Hematopoietic multipotent progenitor cell (in vitro differentiated cells): Measurements from ENCODE around the gene ANKRD61. TPM values are rescaled to one million over a fixed set of nuclear protein-coding genes. Genes with fewer than 3 reads are reported as not detected.
"Not testable (repeated sequence)": the region's sequence is repeated elsewhere in the genome, so short reads cannot be mapped to it uniquely, and the experiment has no call there.

Experiments
- DNase-seq, 3 donors: peaks; one replicate each; pipeline ENCODE4 v3.0.0-alpha.2; 2011 to 2015; ENCODE audit warnings: low read depth in 2 of 3, low spot score in 2 of 3
- total RNA-seq: library from RNA; depleted of rRNA; stranded (reverse); fragments of >200 nt; gene quantifications from one replicate; pipeline ENCODE4 v1.2.3, GENCODE V29; 2012

The ANKRD61 gene
- under 0.01 TPM for total RNA-seq

DNA sequence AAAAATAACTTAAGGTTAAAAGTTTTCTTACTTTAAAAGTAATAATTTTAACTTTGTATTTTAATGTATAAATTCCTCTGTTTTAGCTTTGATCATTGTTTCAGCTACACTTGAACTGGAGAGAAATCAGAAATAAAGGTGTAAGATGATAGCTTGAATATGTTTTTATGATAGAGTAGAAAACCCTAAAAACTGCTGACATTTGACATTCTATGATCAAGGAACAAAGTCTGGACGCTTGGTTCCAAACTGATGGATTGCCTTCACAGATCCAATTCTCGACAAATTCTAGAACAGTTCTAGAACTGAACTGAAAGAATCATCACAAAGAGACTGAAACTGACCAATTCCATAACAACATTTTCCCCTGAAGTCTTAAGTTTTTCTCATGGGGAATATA lies at the start of gene ANKRD61:
ANKRD61 (plus strand) TSS at position 389 of the 400 bp plus-strand sequence; CDS start at position 389, 0 bp downstream.
- no peak for DNase-seq

DNA sequence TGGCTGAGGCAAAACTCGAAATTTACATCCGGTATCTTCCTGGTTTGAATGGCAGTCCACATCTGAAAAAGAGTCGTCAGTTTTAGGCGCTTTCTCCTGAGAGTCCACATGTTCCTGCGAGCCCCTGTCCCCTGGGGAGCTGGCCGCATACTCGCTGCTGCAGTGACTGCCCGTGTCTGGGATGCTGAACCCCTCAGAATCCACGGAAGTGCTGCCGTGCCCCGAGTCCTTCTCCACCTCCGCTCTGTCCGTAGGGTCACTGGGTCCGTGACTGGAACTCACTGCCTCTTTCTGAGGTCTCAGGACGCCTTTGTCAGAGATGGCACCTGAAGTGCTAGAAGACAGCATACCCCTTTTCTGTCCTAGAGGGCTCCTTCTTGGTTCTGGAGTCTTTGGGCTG lies 44.1 kb upstream of the ANKRD61 start:
- DNase-seq, result not testable (repeated sequence)

DNA sequence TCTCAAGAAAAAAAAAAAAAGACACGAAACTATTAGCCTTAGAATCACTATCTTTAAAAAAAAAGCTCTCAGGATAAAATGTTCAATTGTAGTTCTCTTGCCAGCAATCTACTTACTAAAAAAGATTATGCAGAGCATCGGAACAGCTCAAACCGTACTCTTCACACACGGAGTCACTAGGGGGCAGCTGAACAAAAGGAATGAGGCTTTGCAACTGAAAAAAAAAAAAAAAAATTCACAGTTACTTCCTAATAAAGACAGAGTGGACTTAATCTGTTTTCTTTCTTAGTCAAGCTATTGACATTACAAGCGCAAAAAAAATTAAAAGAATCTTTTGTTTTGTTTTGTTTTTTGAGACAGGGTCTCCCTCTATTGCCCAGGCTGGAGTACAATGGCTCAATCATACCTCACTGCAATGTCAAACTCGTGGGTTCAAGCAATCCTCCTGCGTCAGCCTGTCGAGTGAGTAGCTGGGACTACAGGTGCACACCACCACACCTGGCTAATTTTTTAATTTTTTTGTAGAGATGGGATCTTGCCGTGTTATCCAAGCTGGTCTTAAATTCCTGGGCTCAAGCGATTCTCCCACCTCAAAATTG lies 33.9 kb upstream of the ANKRD61 start:
- peak; percentile 24 to 89 (median 68) for DNase-seq

GRCh38 chr7:6007386-6007785 lies 23.8 kb upstream of the ANKRD61 start:
- no peak for DNase-seq

DNA sequence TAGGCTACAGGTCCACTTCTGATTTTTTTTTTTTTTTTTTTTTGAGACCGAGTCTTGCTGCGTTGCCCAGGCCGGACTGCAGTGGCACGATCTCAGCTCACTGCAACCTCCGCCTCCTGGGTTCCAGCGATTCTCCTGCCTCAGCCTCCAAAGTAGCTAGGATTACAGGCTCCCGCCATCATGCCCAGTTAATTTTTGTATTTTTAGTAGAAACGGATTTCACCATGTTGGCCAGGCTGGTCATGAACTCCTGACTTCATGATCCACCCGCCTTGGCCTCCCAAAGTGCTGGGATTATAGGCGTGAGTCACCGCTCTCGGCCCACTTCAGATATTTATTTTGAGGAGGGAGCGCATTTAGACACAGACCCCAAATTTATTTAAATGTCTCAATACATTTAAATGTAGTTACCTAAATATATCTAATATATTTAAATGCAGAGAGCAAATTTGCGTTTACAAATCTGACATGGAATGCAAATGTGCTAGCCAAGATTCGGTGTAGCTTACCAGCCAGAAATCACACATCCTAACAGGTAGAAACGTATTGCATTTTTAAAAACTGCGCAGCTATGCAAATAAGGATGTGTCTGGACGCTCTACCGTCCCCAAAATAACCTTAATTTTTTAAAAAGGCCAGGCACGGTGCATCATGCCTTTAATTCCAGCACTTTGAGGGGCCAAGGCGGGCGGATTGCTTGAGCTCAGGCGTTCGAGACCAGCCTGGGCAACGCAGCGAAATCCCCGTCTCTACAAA lies 23.2 kb upstream of the ANKRD61 start:
- DNase-seq, result not testable (repeated sequence)

- DNase-seq, result peak; percentile 83 to 98 (median 97)
Observed at GRCh38 chr7:6008668-6009611, 22.2 kb upstream of the ANKRD61 start, which contains the start of the genes AIMP2 and PMS2. Gene AIMP2 (plus strand): TSS chr7:6009272. CDS start chr7:6009364, 92 bp downstream. Gene PMS2 (minus strand): TSS chr7:6009049. CDS start chr7:6009019, 30 bp downstream.

GRCh38 chr7:6010370-6010769 lies 20.8 kb upstream of the ANKRD61 start:
- DNase-seq, result not testable (repeated sequence)

GRCh38 chr7:6011541-6011940 lies 19.6 kb upstream of the ANKRD61 start:
- no peak for DNase-seq

GRCh38 chr7:6012355-6013104 lies 18.6 kb upstream of the ANKRD61 start:
- no peak for DNase-seq

- no peak for DNase-seq
Observed at GRCh38 chr7:6015917-6016652, 15.1 kb upstream of the ANKRD61 start.

GRCh38 chr7:6016653-6016966 lies 14.6 kb upstream of the ANKRD61 start:
- no peak for DNase-seq

DNA sequence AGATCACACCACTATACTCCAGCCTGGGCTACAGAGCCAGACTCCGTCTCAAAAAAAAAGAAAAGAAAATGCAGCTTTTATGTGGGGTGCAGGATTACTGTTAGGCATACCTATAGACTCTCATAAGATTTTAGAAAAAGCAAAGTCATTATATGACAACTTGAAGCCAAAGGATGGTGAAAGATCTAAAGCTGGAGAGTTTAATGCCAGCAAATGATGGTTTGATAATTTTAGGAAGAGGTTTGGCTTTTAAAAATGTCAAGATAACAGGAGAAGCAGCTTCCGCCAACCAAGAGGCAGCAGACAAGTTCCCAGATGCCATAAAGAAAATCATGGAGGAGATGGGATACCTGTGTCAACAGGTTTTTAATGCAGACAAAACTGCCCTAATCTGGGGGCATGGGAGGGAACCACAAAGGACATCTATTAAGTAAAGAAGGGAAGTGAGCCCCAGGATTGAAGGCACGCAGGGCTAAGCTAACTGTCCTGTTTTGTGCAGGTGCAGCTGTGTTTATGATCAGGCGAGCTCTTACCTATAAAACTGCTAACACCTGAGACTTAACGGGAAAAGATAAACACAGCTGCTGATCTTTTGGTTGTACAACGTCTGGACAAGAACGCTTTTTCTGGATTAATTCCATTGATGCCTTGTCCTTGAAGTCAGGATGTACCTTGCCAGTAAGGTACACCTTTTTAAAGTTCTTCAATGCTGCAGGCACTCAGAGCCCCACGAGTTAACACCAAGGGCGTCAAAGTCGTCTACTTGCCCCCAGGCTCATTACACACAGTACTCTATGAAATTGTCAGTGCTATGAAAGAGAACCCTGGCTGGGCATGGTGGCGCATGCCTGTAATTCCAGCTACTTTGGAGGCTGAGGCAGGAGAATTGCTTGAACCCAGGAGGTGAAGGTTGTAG lies 10.5 kb upstream of the ANKRD61 start:
- no peak for DNase-seq

GRCh38 chr7:6022707-6023106 lies 8.5 kb upstream of the ANKRD61 start:
- no peak for DNase-seq

DNA sequence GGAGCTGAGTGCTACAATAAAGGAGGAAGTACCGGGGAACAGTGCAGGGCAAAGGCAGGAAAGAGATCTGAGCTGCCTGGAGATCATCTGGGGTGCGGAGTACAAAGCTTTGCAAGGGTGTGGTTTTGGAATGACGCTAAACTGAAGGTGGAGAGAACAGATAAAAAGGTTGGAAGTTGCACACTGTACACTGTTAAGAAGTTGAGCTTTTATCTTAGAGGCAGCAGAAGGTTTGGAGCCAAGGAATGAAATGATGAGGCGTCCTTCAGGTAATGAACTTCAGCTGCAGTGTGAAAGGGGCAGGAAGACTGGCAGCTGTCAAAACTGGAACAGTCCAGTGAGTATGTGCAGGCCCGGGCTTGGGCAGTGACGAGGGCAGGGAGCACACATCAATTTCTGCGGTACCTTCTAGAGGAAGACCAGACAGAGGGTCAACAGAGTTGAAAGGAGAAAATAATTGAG lies 7.2 kb upstream of the ANKRD61 start:
- DNase-seq, result peak in 1 of 3 donors; percentile 42

- peak; percentile 33 to 89 (median 78) for DNase-seq
Observed at GRCh38 chr7:6026011-6026819, 5.0 kb upstream of the ANKRD61 start.

GRCh38 chr7:6026820-6027311 lies 4.3 kb upstream of the ANKRD61 start:
- DNase-seq, result no peak

DNA sequence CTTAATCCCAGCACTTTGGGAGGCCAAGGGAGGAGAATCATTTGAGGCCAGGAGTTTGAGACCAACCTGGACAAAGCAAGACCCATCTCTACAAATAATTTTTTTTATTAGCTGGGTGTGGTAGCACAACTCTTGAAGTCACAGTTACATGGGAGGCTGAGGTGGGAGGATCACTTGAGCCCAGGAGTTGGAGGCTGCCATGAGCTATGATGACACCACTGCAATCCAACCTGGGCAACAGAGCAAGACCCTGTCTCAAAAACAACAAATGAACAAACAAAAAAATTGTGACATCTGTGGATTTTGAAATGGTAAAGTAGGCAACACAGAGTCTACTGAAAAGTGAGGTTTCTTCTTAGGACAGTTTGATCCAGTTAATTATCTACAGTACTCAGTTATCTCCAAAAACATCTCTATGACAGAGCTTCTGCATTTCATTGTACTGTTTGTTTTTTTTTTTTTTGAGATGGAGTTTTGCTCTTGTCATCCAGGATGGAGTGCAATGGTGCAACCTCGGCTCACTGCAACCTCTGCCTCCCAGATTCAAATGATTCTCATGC lies 3.3 kb upstream of the ANKRD61 start:
- DNase-seq, result no peak
